Measurements from ENCODE around the gene KIF1A. TPM values are rescaled to one million over a fixed set of nuclear protein-coding genes. Genes with fewer than 3 reads are reported as not detected.
A peak's percentile ranks its signal among the peaks of the same experiment; 100 is the strongest.

The KIF1A gene
- total RNA-seq, 1 donor from 2014 or later = 29.9 TPM

- no peak for DNase-seq (ENCODE audit: low spot score)
- Histone ChIP-seq H4K20me1 (ENCODE audit: low read depth) (peaks cover 24% of the 10 kb centered on the region), H3K9me3 (ENCODE audit: low read depth) (no peaks in the 10 kb centered on the region), H3K27me3 (no peaks in the 10 kb centered on the region), H2AFZ (replicated peaks) (no peak overlapping the region), H3K79me2 (ENCODE audit: low read depth) (peaks cover 24% of the 10 kb centered on the region), H3K9ac (no peak overlapping the region), H3K4me2 (no peak overlapping the region), H3K4me3 (no peak overlapping the region), H3K36me3 (no peaks in the 10 kb centered on the region), H3K27ac (no peak overlapping the region), H3K4me1 (peaks cover 16% of the 10 kb centered on the region), H3F3A (ENCODE audit: low read depth) (no peaks in the 10 kb centered on the region)
- Mint-ChIP-seq H3K27ac (no peak overlapping the region), H3K27me3 (ENCODE audit: insufficient read depth, low read depth) (peaks cover 4% of the 10 kb centered on the region), H3K4me3 (no peak overlapping the region), H3K36me3 (peaks cover 7% of the 10 kb centered on the region), H3K4me1 (peaks cover 32% of the 10 kb centered on the region), H3K9me3 (no peaks in the 10 kb centered on the region)
- no peak for TF ChIP-seq EZH2phosphoT487 (IDR thresholded peaks at IDR 0.05)
- TF ChIP-seq, protein P1, sequence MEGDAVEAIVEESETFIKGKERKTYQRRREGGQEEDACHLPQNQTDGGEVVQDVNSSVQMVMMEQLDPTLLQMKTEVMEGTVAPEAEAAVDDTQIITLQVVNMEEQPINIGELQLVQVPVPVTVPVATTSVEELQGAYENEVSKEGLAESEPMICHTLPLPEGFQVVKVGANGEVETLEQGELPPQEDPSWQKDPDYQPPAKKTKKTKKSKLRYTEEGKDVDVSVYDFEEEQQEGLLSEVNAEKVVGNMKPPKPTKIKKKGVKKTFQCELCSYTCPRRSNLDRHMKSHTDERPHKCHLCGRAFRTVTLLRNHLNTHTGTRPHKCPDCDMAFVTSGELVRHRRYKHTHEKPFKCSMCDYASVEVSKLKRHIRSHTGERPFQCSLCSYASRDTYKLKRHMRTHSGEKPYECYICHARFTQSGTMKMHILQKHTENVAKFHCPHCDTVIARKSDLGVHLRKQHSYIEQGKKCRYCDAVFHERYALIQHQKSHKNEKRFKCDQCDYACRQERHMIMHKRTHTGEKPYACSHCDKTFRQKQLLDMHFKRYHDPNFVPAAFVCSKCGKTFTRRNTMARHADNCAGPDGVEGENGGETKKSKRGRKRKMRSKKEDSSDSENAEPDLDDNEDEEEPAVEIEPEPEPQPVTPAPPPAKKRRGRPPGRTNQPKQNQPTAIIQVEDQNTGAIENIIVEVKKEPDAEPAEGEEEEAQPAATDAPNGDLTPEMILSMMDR (IDR thresholded peaks at IDR 0.05) = no peak
- no peak for TF ChIP-seq EZH2 (IDR thresholded peaks at IDR 0.05)
These were observed 24.6 kb downstream of the KIF1A start for GRCh38 chr2:240795454-240795853.

DNA sequence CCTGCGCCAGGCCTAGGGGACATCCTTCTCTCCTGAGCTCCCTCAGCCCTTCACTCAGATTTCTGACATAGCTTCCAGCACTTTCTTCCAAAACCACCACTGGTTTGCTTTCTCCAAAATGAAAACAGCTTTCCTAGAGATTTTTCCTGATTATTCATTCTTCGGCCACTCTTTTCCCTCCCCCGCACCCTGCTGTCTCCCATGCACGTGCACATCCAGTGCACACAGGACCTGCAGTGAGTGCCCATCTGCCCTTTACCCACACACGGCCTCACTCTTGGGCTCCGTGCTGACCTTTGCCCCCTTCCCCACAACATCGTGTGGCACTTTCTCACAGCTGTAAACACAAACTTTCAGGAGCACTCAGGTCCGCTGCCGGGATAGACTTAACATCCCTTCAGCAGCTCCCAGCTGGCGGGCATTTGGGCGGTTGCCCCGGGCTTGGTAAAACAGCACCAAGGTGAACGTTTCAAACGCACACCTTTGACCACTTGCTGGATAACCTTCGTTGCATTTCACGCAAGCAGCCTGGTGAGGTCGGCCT, 25.8 kb downstream of the KIF1A start:
- no peak overlapping the region for H3K27ac ChIP-seq
- peaks cover 7% of the 10 kb centered on the region for H3K36me3 Mint-ChIP-seq
- H3K9ac ChIP-seq = no peak overlapping the region
- H3K79me2 ChIP-seq (ENCODE audit: low read depth) = peaks cover 13% of the 10 kb centered on the region
- H3K4me3 ChIP-seq = no peak overlapping the region
- H3F3A ChIP-seq (ENCODE audit: low read depth) = no peaks in the 10 kb centered on the region
- peak overlapping the region; percentile 88 for H3K27ac Mint-ChIP-seq
- no peak overlapping the region for H3K4me2 ChIP-seq
- peak overlapping the region; percentile 38 for H3K4me3 Mint-ChIP-seq
- H3K27me3 Mint-ChIP-seq (ENCODE audit: insufficient read depth, low read depth) = peaks cover 6% of the 10 kb centered on the region
- peaks cover 18% of the 10 kb centered on the region for H4K20me1 ChIP-seq (ENCODE audit: low read depth)
- H2AFZ ChIP-seq (replicated peaks) = no peak overlapping the region
- no peak for DNase-seq (ENCODE audit: low spot score)
- H3K36me3 ChIP-seq = no peaks in the 10 kb centered on the region
- no peaks in the 10 kb centered on the region for H3K9me3 Mint-ChIP-seq
- H3K4me1 Mint-ChIP-seq = peaks cover 28% of the 10 kb centered on the region
- H3K4me1 ChIP-seq = peaks cover 14% of the 10 kb centered on the region
- H3K27me3 ChIP-seq = no peaks in the 10 kb centered on the region
- TF ChIP-seq EZH2 (IDR thresholded peaks at IDR 0.05) (no peak), EZH2phosphoT487 (IDR thresholded peaks at IDR 0.05) (no peak)
- TF ChIP-seq, protein P1 (IDR thresholded peaks at IDR 0.05) = no peak
- H3K9me3 ChIP-seq (ENCODE audit: low read depth) = no peaks in the 10 kb centered on the region

- no peak for DNase-seq (ENCODE audit: low spot score)
- H3K27me3 Mint-ChIP-seq (ENCODE audit: insufficient read depth, low read depth) = peaks cover 9% of the 10 kb centered on the region
- no peak overlapping the region for H3K9ac ChIP-seq
- H3K79me2 ChIP-seq (ENCODE audit: low read depth) = peaks cover 7% of the 10 kb centered on the region
- H4K20me1 ChIP-seq (ENCODE audit: low read depth) = peaks cover 17% of the 10 kb centered on the region
- H3K4me1 ChIP-seq = peaks cover 14% of the 10 kb centered on the region
- H3K4me3 Mint-ChIP-seq = no peak overlapping the region
- no peak overlapping the region for H2AFZ ChIP-seq (replicated peaks)
- no peak overlapping the region for H3K4me2 ChIP-seq
- peak overlapping the region; percentile 88 for H3K27ac Mint-ChIP-seq
- H3K27ac ChIP-seq = no peak overlapping the region
- H3K9me3 Mint-ChIP-seq = no peaks in the 10 kb centered on the region
- no peak overlapping the region for H3K4me3 ChIP-seq
- no peaks in the 10 kb centered on the region for H3K27me3 ChIP-seq
- no peaks in the 10 kb centered on the region for H3K36me3 ChIP-seq
- no peaks in the 10 kb centered on the region for H3F3A ChIP-seq (ENCODE audit: low read depth)
- peaks cover 28% of the 10 kb centered on the region for H3K4me1 Mint-ChIP-seq
- no peaks in the 10 kb centered on the region for H3K9me3 ChIP-seq (ENCODE audit: low read depth)
- H3K36me3 Mint-ChIP-seq = peaks cover 7% of the 10 kb centered on the region
- TF ChIP-seq, protein P1 (IDR thresholded peaks at IDR 0.05) = no peak
- TF ChIP-seq EZH2 (IDR thresholded peaks at IDR 0.05) (no peak), EZH2phosphoT487 (IDR thresholded peaks at IDR 0.05) (no peak)
These were observed 26.5 kb downstream of the KIF1A start for GRCh38 chr2:240793313-240794177.
